ENCODE data around the gene ZNF587B. TPM values are rescaled to one million over a fixed set of nuclear protein-coding genes. Genes with fewer than 3 reads are reported as not detected.

Gene ZNF587B
- total and polyA plus RNA-seq, 10 of the 15 experiments (the other 5 are each of a cell fraction or from before 2014, with no cell fraction given): 4.1 to 33.9 (median 15.2) TPM

GRCh38 chr19:57886046-57886445, 55.9 kb downstream of the ZNF587B start:
- BruUV-seq (replicated peaks): no TSS peak
- WGBS (ENCODE audit: insufficient coverage, insufficient replicate concordance, low lambda C conversion rate, missing lambda C conversion rate): 87% methylated on average over 3 of the region's 3 CpGs
- Histone ChIP-seq H3K9ac (ENCODE audit: control insufficient read depth, insufficient read depth, low read length) (no peak overlapping the region), H3K4me1 (ENCODE audit: control insufficient read depth, insufficient read depth, low read length) (no peaks in the 10 kb centered on the region), H3K79me2 (ENCODE audit: control insufficient read depth, insufficient read depth, low read length) (peaks cover 33% of the 10 kb centered on the region), H3K9me3 (replicated peaks; ENCODE audit: control insufficient read depth, insufficient read depth, low read length) (peaks cover 16% of the 10 kb centered on the region), H3K27me3 (replicated peaks in 1 of 2; ENCODE audit: control insufficient read depth in 2 of 2, insufficient read depth in 2 of 2, low read length in 1 of 2) (no peaks in the 10 kb centered on the region), H3K27ac (ENCODE audit: control insufficient read depth, insufficient read depth) (no peak overlapping the region), H2AFZ (ENCODE audit: control insufficient read depth, low read depth, low read length) (no peak overlapping the region), H3K36me3 (ENCODE audit: control insufficient read depth in 2 of 2, insufficient read depth in 2 of 2, low read length in 1 of 2) (peaks cover 0 to 8% of the 10 kb centered on the region in 2 experiments; a peak in 3 of 4 replicates), H3K4me2 (ENCODE audit: control insufficient read depth, insufficient read depth) (no peak overlapping the region), H3K4me3 (no peak overlapping the region), H4K20me1 (ENCODE audit: control insufficient read depth, insufficient read depth) (no peaks in the 10 kb centered on the region)
- ChIA-PET POLR2A (no interaction called here), SMC1A (ENCODE audit: uncharacterized antibody, unreplicated experiment) (interaction anchor here (1.5 kb wide), 1 partner anchor 10 kb away, joined by 3 read pairs; no protein-coding TSS in a partner anchor), CTCF (no interaction called here), RAD21 (ENCODE audit: unreplicated experiment) (no interaction called here)
- intact Hi-C loops (cut with micrococcal nuclease; ENCODE audit: unreplicated experiment) (loop anchor here (10.0 kb wide), 1 partner anchor 481 kb away; no protein-coding TSS in a partner anchor), in situ Hi-C loops (cut with MboI) (no loop called here)
- DNase-seq (ENCODE audit: low read depth, low spot score) (no peak), ATAC-seq (no peak), FAIRE-seq (no peak)
- TF ChIP-seq HCFC1 (IDR thresholded peaks at IDR 0.05; ENCODE audit: low read length): no peak
- no peak for TF ChIP-seq FOXK2 (IDR thresholded peaks at IDR 0.05)
- no peak for TF ChIP-seq TCF3 (IDR thresholded peaks at IDR 0.05; ENCODE audit: borderline replicate concordance, insufficient read depth, low read depth, low read length)
- TF ChIP-seq PKNOX1 (IDR thresholded peaks at IDR 0.05): no peak
- no peak for TF ChIP-seq BCL11A (IDR thresholded peaks at IDR 0.05; ENCODE audit: low read depth, low read length)
- no peak for TF ChIP-seq SKIL (IDR thresholded peaks at IDR 0.05; ENCODE audit: low read depth, poor library complexity, severe bottlenecking)
- no peak for TF ChIP-seq CREM (IDR thresholded peaks at IDR 0.05; ENCODE audit: low read depth)

Data from GM12878 (cell line).